DOHH2 (cell line): ENCODE data around the gene BAZ1A.

Experiments
- H3F3A ChIP-seq: fragments of 200-600 bp; sonication (generic), shearing (Covaris generic); 2 replicates; pipeline ENCODE4 v1.6.0; 2016; ENCODE audit warnings: antibody characterized with exemption, mild to moderate bottlenecking; ENCODE audit not compliant: control insufficient read depth, insufficient read depth
- H3K27ac ChIP-seq: fragments of 200-600 bp; sonication (generic); 2 replicates; pipeline ENCODE4 v1.5.1; 2014; ENCODE audit warnings: low read depth, mild to moderate bottlenecking, low read length, moderate library complexity
- H3K27me3 ChIP-seq: fragments of 200-600 bp; sonication (generic); 2 replicates; pipeline ENCODE4 v1.6.1; 2014; ENCODE audit warnings: mild to moderate bottlenecking, low read length, mixed read lengths; ENCODE audit not compliant: control insufficient read depth
- H3K36me3 ChIP-seq: fragments of 200-600 bp; sonication (generic); 2 replicates; pipeline ENCODE4 v1.6.1; 2014; ENCODE audit warnings: mild to moderate bottlenecking, low read length, moderate library complexity, mixed read lengths; ENCODE audit not compliant: control insufficient read depth
- H3K4me1 ChIP-seq: fragments of 200-600 bp; sonication (generic); 2 replicates; pipeline ENCODE4 v1.6.1; 2014; ENCODE audit warnings: mild to moderate bottlenecking, low read length, mixed read lengths; ENCODE audit not compliant: control insufficient read depth
- H3K4me2 ChIP-seq: fragments of 200-600 bp; sonication (generic); 2 replicates; pipeline ENCODE4 v1.6.0; 2014; ENCODE audit warnings: mild to moderate bottlenecking, low read length, moderate library complexity
- H3K4me3 ChIP-seq: fragments of 200-600 bp; sonication (generic); 2 replicates; pipeline ENCODE4 v1.5.1; 2014; ENCODE audit warnings: mild to moderate bottlenecking, low read length, mixed read lengths
- H3K79me2 ChIP-seq: fragments of 200-600 bp; sonication (generic); 2 replicates; pipeline ENCODE4 v1.6.1; 2014; ENCODE audit warnings: mild to moderate bottlenecking, low read length, mixed read lengths; ENCODE audit not compliant: control insufficient read depth
- H3K9me2 ChIP-seq: fragments of 200-600 bp; sonication (generic); replicated peaks from 2 replicates; pipeline ENCODE4 v1.6.1; 2014; ENCODE audit warnings: mild to moderate bottlenecking, low read length, mixed read lengths; ENCODE audit not compliant: control insufficient read depth
- H3K9me3 ChIP-seq: fragments of 200-600 bp; sonication (generic); 2 replicates; pipeline ENCODE4 v1.6.1; 2014; ENCODE audit warnings: antibody characterized with exemption, low read length, mixed read lengths; ENCODE audit not compliant: control insufficient read depth, insufficient read depth
- H4K20me1 ChIP-seq: fragments of 200-600 bp; sonication (generic); 2 replicates; pipeline ENCODE4 v1.6.0; 2014; ENCODE audit warnings: low read depth, mild to moderate bottlenecking, antibody characterized with exemption, low read length, moderate library complexity; ENCODE audit not compliant: control insufficient read depth, insufficient read depth
- EZH2phosphoT487 ChIP-seq: fragments of 200-600 bp; sonication (generic); IDR thresholded peaks from 2 replicates; pipeline ENCODE4 v1.6.1; 2017; ENCODE audit warnings: borderline replicate concordance, mild to moderate bottlenecking, antibody characterized with exemption, low read length, moderate library complexity, mixed read lengths
- TF ChIP-seq, protein P1 (sequence below): fragments of 200-600 bp; sonication (generic); IDR thresholded peaks from one replicate; pipeline ENCODE4 v1.5.1; 2014; ENCODE audit warnings: antibody characterized with exemption, mild to moderate bottlenecking, low read depth, low read length; ENCODE audit not compliant: poor library complexity, severe bottlenecking

The BAZ1A gene

DNA sequence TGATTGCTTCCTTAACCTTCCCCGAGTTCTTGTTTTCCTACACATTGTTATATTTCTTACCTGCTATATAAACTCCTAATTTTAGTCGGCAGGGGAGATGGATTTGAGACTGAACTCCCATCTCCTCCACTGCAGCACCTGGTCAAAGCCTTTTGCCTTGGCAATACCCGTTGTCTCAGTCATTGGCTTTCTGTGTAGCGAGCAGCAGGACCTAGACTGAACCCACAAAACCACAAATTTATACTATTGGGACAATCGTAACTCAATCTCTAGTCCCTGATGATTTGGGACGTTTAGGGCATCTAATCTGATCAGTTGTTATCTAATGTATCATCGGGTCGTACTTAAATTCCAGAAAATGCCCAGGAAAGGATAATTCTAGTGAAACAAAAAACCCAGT, 37.8 kb upstream of the BAZ1A start:
- H3K4me1 ChIP-seq, result peaks cover 19% of the 10 kb centered on the region

DNA sequence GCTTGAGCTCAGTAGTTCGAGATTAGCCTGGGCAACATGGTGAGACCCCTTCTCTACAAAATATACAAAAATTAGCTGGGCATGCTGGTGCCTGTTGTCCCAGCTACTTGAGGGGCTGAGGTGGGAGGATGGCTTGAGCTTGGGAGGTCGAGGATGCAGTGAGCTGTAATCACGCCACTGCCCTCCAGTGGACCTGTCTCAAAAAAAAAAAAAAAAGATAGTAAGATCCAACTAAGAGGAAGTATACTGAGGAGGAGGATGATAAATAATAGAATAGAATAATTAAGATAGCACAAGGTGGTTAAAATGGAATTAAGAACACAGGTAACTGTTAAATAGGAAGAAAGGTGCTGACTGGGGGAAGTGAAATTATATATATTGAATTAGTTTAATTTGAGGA, 37.0 kb upstream of the BAZ1A start:
- Histone ChIP-seq H3K4me1 (peaks cover 19% of the 10 kb centered on the region), H3K9me2 (no peaks in the 10 kb centered on the region), H3K4me2 (peak overlapping the region; percentile 43)

More for the DNA sequence above, 37.8 kb upstream of the BAZ1A start:
- no peaks in the 10 kb centered on the region for H3K79me2 ChIP-seq
- H3K36me3 ChIP-seq, result no peaks in the 10 kb centered on the region
- no peaks in the 10 kb centered on the region for H3K9me2 ChIP-seq
- no peak overlapping the region for H3K27ac ChIP-seq
- H3K9me3 ChIP-seq, result no peaks in the 10 kb centered on the region
- H3K27me3 ChIP-seq, result no peaks in the 10 kb centered on the region
- H4K20me1 ChIP-seq, result no peaks in the 10 kb centered on the region
- no peaks in the 10 kb centered on the region for H3F3A ChIP-seq
- H3K4me2 ChIP-seq, result peak overlapping the region; percentile 43
- no peak for TF ChIP-seq EZH2phosphoT487
- TF ChIP-seq, protein P1, sequence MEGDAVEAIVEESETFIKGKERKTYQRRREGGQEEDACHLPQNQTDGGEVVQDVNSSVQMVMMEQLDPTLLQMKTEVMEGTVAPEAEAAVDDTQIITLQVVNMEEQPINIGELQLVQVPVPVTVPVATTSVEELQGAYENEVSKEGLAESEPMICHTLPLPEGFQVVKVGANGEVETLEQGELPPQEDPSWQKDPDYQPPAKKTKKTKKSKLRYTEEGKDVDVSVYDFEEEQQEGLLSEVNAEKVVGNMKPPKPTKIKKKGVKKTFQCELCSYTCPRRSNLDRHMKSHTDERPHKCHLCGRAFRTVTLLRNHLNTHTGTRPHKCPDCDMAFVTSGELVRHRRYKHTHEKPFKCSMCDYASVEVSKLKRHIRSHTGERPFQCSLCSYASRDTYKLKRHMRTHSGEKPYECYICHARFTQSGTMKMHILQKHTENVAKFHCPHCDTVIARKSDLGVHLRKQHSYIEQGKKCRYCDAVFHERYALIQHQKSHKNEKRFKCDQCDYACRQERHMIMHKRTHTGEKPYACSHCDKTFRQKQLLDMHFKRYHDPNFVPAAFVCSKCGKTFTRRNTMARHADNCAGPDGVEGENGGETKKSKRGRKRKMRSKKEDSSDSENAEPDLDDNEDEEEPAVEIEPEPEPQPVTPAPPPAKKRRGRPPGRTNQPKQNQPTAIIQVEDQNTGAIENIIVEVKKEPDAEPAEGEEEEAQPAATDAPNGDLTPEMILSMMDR, result no peak
- H3K4me3 ChIP-seq, result no peak overlapping the region

GRCh38 chr14:34911209-34912150, 36.3 kb upstream of the BAZ1A start:
- H4K20me1 ChIP-seq, result no peaks in the 10 kb centered on the region
- H3K9me3 ChIP-seq, result no peaks in the 10 kb centered on the region
- H3K79me2 ChIP-seq, result no peaks in the 10 kb centered on the region
- no peak overlapping the region for H3K4me3 ChIP-seq
- H3K27ac ChIP-seq, result no peak overlapping the region
- TF ChIP-seq EZH2phosphoT487, result no peak
- TF ChIP-seq, protein P1, result no peak
- no peaks in the 10 kb centered on the region for H3K27me3 ChIP-seq
- peaks cover 19% of the 10 kb centered on the region for H3K4me1 ChIP-seq
- peak overlapping the region; percentile 43; the same call in 1 of the 2 replicates for H3K4me2 ChIP-seq
- H3K36me3 ChIP-seq, result no peaks in the 10 kb centered on the region
- H3F3A ChIP-seq, result no peaks in the 10 kb centered on the region
- H3K9me2 ChIP-seq, result no peaks in the 10 kb centered on the region

More for the DNA sequence above, 37.0 kb upstream of the BAZ1A start:
- Histone ChIP-seq H3K79me2 (no peaks in the 10 kb centered on the region), H3K27me3 (no peaks in the 10 kb centered on the region), H3K27ac (no peak overlapping the region), H3F3A (no peaks in the 10 kb centered on the region), H3K9me3 (no peaks in the 10 kb centered on the region), H3K36me3 (no peaks in the 10 kb centered on the region), H4K20me1 (no peaks in the 10 kb centered on the region), H3K4me3 (peak overlapping the region; percentile 10; the same call in 1 of the 2 replicates)
- no peak for TF ChIP-seq EZH2phosphoT487
- TF ChIP-seq, protein P1, result peak; percentile 50
